Karpas-422 (cell line): ENCODE measurements around the gene OVOL1. TPM values are rescaled to one million over a fixed set of nuclear protein-coding genes. Genes with fewer than 3 reads are reported as not detected.

Source experiments
- DNase-seq: peaks from one replicate; pipeline ENCODE4 v3.0.0-alpha.2; 2015
- H2AFZ ChIP-seq: fragments of 200-600 bp; sonication (generic); 2 replicates; pipeline ENCODE4 v1.6.1; 2014; ENCODE audit warnings: antibody characterized with exemption, low read length, mixed read lengths
- H3K27ac ChIP-seq: fragments of 200-600 bp; sonication (generic); 2 replicates; pipeline ENCODE4 v1.5.1; 2014; ENCODE audit warnings: mild to moderate bottlenecking, low read length, moderate library complexity
- H3K27me3 ChIP-seq: fragments of 200-600 bp; sonication (generic); 2 replicates; pipeline ENCODE4 v1.6.1; 2014; ENCODE audit warnings: low read length, mixed read lengths
- H3K36me3 ChIP-seq: fragments of 200-600 bp; sonication (generic); 2 replicates; pipeline ENCODE4 v1.6.1; 2014; ENCODE audit warnings: low read length, mixed read lengths; ENCODE audit not compliant: insufficient read depth
- H3K4me1 ChIP-seq: fragments of 200-600 bp; sonication (generic); 2 replicates; pipeline ENCODE4 v1.6.1; 2014; ENCODE audit warnings: mild to moderate bottlenecking, low read length, mixed read lengths
- H3K4me2 ChIP-seq: fragments of 200-600 bp; sonication (generic); 2 replicates; pipeline ENCODE4 v1.6.1; 2014; ENCODE audit warnings: low read length, low read depth, mild to moderate bottlenecking; ENCODE audit not compliant: poor library complexity, severe bottlenecking
- H3K4me3 ChIP-seq: fragments of 200-600 bp; sonication (generic); 2 replicates; pipeline ENCODE4 v1.5.1; 2014; ENCODE audit warnings: mild to moderate bottlenecking, antibody characterized with exemption, low read length, mixed read lengths
- H3K79me2 ChIP-seq: fragments of 200-600 bp; sonication (generic); 2 replicates; pipeline ENCODE4 v1.6.1; 2014; ENCODE audit warnings: mild to moderate bottlenecking, low read length, mixed read lengths
- H3K9ac ChIP-seq: fragments of 200-600 bp; sonication (generic); 2 replicates; pipeline ENCODE4 v1.6.0; 2014; ENCODE audit warnings: low read length
- H3K9me2 ChIP-seq: fragments of 200-600 bp; sonication (generic), shearing (Covaris generic); replicated peaks from 2 replicates; pipeline ENCODE4 v1.6.0; 2014; ENCODE audit warnings: mild to moderate bottlenecking, low read length, moderate library complexity; ENCODE audit not compliant: insufficient read depth
- H3K9me3 ChIP-seq: fragments of 300-700, 200-600 bp; sonication (generic); 2 replicates; pipeline ENCODE4 v1.6.1; 2014; ENCODE audit warnings: low read length, mixed read lengths
- H4K20me1 ChIP-seq: fragments of 200-600 bp; sonication (generic); 2 replicates; pipeline ENCODE4 v1.6.1; 2014; ENCODE audit warnings: mild to moderate bottlenecking, antibody characterized with exemption, low read length, low read depth; ENCODE audit not compliant: insufficient read depth
- total RNA-seq: library from RNA; depleted of rRNA; stranded (reverse); fragments of >200 nt; shearing (Covaris generic); gene quantifications from 2 replicates; pipeline ENCODE4 v1.2.3, GENCODE V29; 2014; ENCODE audit warnings: low replicate concordance

OVOL1 gene
- total RNA-seq, 1 experiment from 2014 or later = not detected

GRCh38 chr11:65773784-65774411 is 13.0 kb upstream of the OVOL1 start:
- H3K4me1 ChIP-seq = no peaks in the 10 kb centered on the region
- no peak overlapping the region for H3K4me2 ChIP-seq
- no peak overlapping the region for H3K27ac ChIP-seq
- no peak for DNase-seq
- H3K79me2 ChIP-seq = peaks cover 2% of the 10 kb centered on the region; the same call in 1 of the 2 replicates
- no peak overlapping the region for H3K9ac ChIP-seq
- no peaks in the 10 kb centered on the region for H3K27me3 ChIP-seq
- H3K9me2 ChIP-seq = no peaks in the 10 kb centered on the region
- H3K9me3 ChIP-seq = no peaks in the 10 kb centered on the region
- H4K20me1 ChIP-seq = peaks cover 35% of the 10 kb centered on the region
- H2AFZ ChIP-seq = no peak overlapping the region
- no peak overlapping the region for H3K4me3 ChIP-seq
- H3K36me3 ChIP-seq = peaks cover 3% of the 10 kb centered on the region; the same call in 1 of the 2 replicates

GRCh38 chr11:65774525-65775306 is 12.1 kb upstream of the OVOL1 start:
- Histone ChIP-seq H3K9me2 (no peaks in the 10 kb centered on the region), H3K4me2 (no peak overlapping the region)
- DNase-seq = no peak

GRCh38 chr11:65776196-65776595 is 10.7 kb upstream of the OVOL1 start:
- Histone ChIP-seq H3K79me2 (peaks cover 16% of the 10 kb centered on the region), H3K9ac (no peak overlapping the region), H3K4me1 (peaks cover 7% of the 10 kb centered on the region), H3K4me3 (no peak overlapping the region), H3K4me2 (no peak overlapping the region), H4K20me1 (peaks cover 44% of the 10 kb centered on the region), H2AFZ (no peak overlapping the region), H3K27me3 (no peaks in the 10 kb centered on the region), H3K9me3 (no peaks in the 10 kb centered on the region), H3K27ac (no peak overlapping the region), H3K36me3 (peaks cover 3% of the 10 kb centered on the region; the same call in 1 of the 2 replicates), H3K9me2 (no peaks in the 10 kb centered on the region)
- DNase-seq = no peak

More at GRCh38 chr11:65774525-65775306, 12.1 kb upstream of the OVOL1 start:
- H3K9me3 ChIP-seq = no peaks in the 10 kb centered on the region
- H3K4me1 ChIP-seq = peaks cover 6% of the 10 kb centered on the region
- no peak overlapping the region for H3K4me3 ChIP-seq
- peaks cover 43% of the 10 kb centered on the region for H4K20me1 ChIP-seq
- no peak overlapping the region for H3K9ac ChIP-seq
- H3K27ac ChIP-seq = no peak overlapping the region
- H3K79me2 ChIP-seq = peaks cover 10% of the 10 kb centered on the region
- no peaks in the 10 kb centered on the region for H3K27me3 ChIP-seq
- peaks cover 3% of the 10 kb centered on the region; the same call in 1 of the 2 replicates for H3K36me3 ChIP-seq
- no peak overlapping the region for H2AFZ ChIP-seq

GRCh38 chr11:65776710-65777141 is 10.1 kb upstream of the OVOL1 start:
- Histone ChIP-seq H3K9me3 (no peaks in the 10 kb centered on the region), H3K9me2 (no peaks in the 10 kb centered on the region), H3K27ac (no peak overlapping the region), H3K4me2 (no peak overlapping the region), H2AFZ (no peak overlapping the region), H3K36me3 (peaks cover 3% of the 10 kb centered on the region; the same call in 1 of the 2 replicates), H3K27me3 (no peaks in the 10 kb centered on the region), H3K79me2 (peaks cover 16% of the 10 kb centered on the region), H3K9ac (no peak overlapping the region), H3K4me1 (peaks cover 7% of the 10 kb centered on the region), H3K4me3 (no peak overlapping the region), H4K20me1 (peaks cover 44% of the 10 kb centered on the region)
- DNase-seq = no peak

GRCh38 chr11:65777241-65777640 is 9.6 kb upstream of the OVOL1 start:
- Histone ChIP-seq H3K79me2 (peaks cover 16% of the 10 kb centered on the region), H2AFZ (no peak overlapping the region), H3K36me3 (peaks cover 3% of the 10 kb centered on the region; the same call in 1 of the 2 replicates), H4K20me1 (peaks cover 44% of the 10 kb centered on the region), H3K27ac (no peak overlapping the region), H3K9me2 (no peaks in the 10 kb centered on the region), H3K4me3 (no peak overlapping the region), H3K4me2 (no peak overlapping the region), H3K27me3 (no peaks in the 10 kb centered on the region), H3K9me3 (no peaks in the 10 kb centered on the region), H3K4me1 (peaks cover 7% of the 10 kb centered on the region), H3K9ac (no peak overlapping the region)
- no peak for DNase-seq

DNA sequence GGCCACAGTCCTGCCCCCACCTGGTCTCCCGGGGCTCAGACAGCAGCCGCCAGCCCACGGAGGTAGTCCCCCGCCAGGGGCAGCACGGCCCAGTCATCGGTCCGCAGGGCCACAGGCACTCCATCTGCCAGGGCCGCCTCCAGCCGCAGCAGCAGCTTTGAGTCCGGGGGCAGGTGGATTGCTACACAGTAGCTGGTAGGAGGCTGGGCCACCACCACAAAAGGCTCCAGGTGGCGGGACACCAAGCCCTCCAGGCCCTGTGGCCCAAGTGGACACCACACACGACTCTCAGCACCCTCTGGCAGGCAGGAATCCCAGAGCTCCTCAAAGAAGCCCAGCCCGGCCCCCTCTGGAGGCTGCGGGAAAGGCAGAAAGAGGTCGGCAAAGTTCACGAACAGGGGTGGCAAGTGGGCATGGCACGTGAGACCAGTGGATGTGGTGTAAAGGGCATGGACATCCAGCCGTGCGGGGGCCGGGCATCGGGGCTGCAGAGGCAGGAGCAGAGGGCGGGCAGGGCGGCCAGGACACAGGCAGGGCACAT is 9.0 kb upstream of the OVOL1 start:
- H3K4me1 ChIP-seq = peaks cover 7% of the 10 kb centered on the region
- H3K9me2 ChIP-seq = no peaks in the 10 kb centered on the region
- peaks cover 16% of the 10 kb centered on the region for H3K79me2 ChIP-seq
- no peak overlapping the region for H3K9ac ChIP-seq
- no peak overlapping the region for H3K4me2 ChIP-seq
- H4K20me1 ChIP-seq = peaks cover 42% of the 10 kb centered on the region
- peaks cover 3% of the 10 kb centered on the region; the same call in 1 of the 2 replicates for H3K36me3 ChIP-seq
- no peak overlapping the region for H3K27ac ChIP-seq
- H3K9me3 ChIP-seq = no peaks in the 10 kb centered on the region
- no peak for DNase-seq
- no peak overlapping the region for H3K4me3 ChIP-seq
- no peaks in the 10 kb centered on the region for H3K27me3 ChIP-seq
- H2AFZ ChIP-seq = no peak overlapping the region

DNA sequence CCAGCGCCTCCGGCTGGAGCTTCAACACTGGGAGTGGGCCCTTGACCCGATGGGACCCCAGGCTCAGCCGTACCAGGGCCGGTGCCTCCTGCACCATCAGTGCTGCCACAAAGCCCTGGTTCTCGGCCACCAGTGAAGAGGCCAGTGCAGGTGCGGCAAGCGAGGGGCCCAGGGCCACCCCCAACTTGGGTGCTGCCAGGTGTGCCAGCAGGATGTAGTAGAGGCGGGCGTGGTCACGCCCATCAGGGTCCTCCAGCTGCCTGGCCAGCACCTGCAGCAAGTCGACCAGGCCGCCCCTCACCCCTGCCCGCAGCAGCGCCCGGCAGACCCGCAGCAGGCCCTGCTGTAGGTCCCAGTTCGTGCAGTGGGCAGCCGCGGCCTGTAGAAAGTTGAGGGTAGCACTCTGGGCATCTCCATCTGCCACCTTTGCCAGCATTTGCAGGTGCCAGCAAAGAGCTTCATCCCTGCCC is 8.4 kb upstream of the OVOL1 start:
- Histone ChIP-seq H4K20me1 (peaks cover 39% of the 10 kb centered on the region), H3K9ac (no peak overlapping the region), H3K4me2 (no peak overlapping the region), H3K36me3 (peaks cover 3% of the 10 kb centered on the region; the same call in 1 of the 2 replicates), H3K4me1 (peaks cover 7% of the 10 kb centered on the region), H3K27ac (no peak overlapping the region), H3K4me3 (no peak overlapping the region), H2AFZ (no peak overlapping the region), H3K9me3 (no peaks in the 10 kb centered on the region), H3K27me3 (no peaks in the 10 kb centered on the region), H3K9me2 (no peaks in the 10 kb centered on the region), H3K79me2 (peaks cover 16% of the 10 kb centered on the region)
- no peak for DNase-seq
